ENCODE results near the gene SH2B3. TPM values are rescaled to one million over a fixed set of nuclear protein-coding genes. Genes with fewer than 3 reads are reported as not detected.
A peak's percentile ranks its signal among the peaks of the same experiment; 100 is the strongest.

Gene SH2B3
- total RNA-seq, 4 donors from 2014 or later: 14.1 to 36.5 (median 25.6) TPM

DNA sequence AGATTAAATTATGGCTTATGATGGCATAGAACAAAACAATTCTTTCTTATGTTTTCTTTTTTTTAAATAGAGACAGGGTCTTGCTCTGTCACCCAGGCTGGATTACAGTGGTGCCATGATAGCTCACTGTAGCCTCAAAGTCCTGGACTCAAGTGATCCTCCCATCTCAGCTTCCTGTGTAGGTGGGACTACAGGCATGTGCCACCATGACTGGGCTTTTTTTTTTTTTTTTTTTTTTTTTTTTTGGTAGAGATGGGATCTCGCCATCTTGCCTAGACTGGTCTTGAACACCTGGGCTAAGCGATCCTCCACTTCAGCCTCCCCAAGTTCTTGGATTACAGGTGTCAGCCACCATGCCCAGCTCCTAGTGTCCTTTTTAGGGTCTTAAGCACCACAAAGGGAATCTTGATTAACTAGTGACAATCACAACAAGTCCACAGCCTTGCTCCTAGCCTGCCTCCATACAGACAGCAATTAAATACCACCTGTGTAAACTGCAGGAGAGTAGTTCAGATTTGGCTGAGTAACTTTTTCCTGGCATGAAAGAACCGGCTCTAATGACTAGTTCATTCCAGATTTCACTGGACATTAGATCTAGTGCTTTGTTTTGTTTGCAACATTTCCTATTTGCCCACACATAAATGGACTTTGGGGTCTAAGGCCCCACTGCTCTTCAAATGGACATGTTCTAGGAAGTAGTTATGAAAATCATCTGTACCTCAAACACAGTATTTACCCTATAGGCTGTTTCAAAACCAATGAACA is 61.6 kb downstream of the SH2B3 start:
- peaks cover 12% of the 10 kb centered on the region in 2 donors for H3K36me3 ChIP-seq
- peak overlapping the region in 1 of 3 donors; percentile 46 for H3K27ac ChIP-seq
- no peaks in the 10 kb centered on the region for H3K9me3 ChIP-seq
- DNase-seq: no peak
- intact Hi-C loops (cut with DNase I): no loop called here
- no peak overlapping the region for H3K4me3 ChIP-seq (replicated peaks in 1 of 3)
- H3K27me3 ChIP-seq: no peaks in the 10 kb centered on the region
- TF ChIP-seq CTCF (IDR thresholded peaks at IDR 0.05) (no peak), POLR2A (IDR thresholded peaks at IDR 0.05) (no peak)
- 70 to 75% methylated on average over 3 of the region's 3 CpGs for WGBS, 2 donors
- no peaks in the 10 kb centered on the region for H3K4me1 ChIP-seq

GRCh38 chr12:111467857-111468241 is 62.1 kb downstream of the SH2B3 start:
- Histone ChIP-seq H3K9me3 (no peaks in the 10 kb centered on the region), H3K27ac (peak overlapping the region in 1 of 3 donors; percentile 46), H3K36me3 (peaks cover 12% of the 10 kb centered on the region in 2 donors), H3K27me3 (no peaks in the 10 kb centered on the region), H3K4me3 (replicated peaks in 1 of 3) (no peak overlapping the region), H3K4me1 (no peaks in the 10 kb centered on the region)
- WGBS, 2 donors: 70 to 82% methylated on average over 4 of the region's 4 CpGs
- DNase-seq: no peak
- intact Hi-C loops (cut with DNase I): no loop called here
- TF ChIP-seq CTCF (IDR thresholded peaks at IDR 0.05) (no peak), POLR2A (IDR thresholded peaks at IDR 0.05) (no peak)

DNA sequence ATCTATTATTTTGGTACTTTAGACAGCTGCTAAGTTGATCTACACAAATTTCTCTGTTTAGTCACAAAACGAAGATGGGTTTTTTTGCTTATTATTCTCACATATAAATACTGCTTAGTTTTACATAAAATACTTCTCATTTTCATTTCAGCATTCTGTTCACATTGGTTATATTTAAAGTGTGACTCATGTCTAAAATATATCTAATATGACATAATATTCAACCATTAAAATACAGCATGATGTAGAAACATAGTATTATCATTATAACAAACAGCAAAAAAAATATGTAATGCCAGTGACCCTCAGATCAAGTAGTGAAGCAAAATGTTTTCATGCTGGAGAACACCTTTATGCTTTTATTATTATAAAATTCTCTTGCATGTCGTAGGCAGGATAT is 63.7 kb downstream of the SH2B3 start:
- Histone ChIP-seq H3K4me1 (no peaks in the 10 kb centered on the region), H3K4me3 (replicated peaks in 1 of 3) (no peak overlapping the region), H3K9me3 (no peaks in the 10 kb centered on the region), H3K27me3 (no peaks in the 10 kb centered on the region), H3K27ac (no peak overlapping the region), H3K36me3 (peaks cover 12% of the 10 kb centered on the region in 2 donors)
- intact Hi-C loops (cut with DNase I): no loop called here
- TF ChIP-seq POLR2A (IDR thresholded peaks at IDR 0.05) (no peak), CTCF (IDR thresholded peaks at IDR 0.05) (no peak)
- WGBS, 2 donors: 88 to 92% methylated on average over 2 of the region's 2 CpGs
- no peak for DNase-seq

DNA sequence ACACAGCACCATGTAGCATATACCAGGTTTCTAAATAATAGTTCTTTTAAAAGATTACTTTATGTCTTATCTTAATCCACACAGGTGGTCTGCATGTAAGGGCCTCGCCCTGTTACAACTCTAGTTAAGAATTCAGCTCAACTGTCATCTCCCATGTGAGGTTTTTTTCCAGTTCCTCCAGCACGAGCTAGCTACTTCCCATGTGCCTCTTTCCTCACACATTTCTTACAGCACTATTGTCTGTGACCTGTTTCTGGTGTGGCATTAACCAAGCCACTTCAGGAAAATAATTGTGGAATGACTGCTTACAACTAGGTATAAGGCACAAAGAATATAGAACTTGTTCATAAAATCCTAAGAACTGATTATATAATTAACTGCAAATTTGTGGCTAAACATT is 65.5 kb downstream of the SH2B3 start:
- H3K4me3 ChIP-seq (replicated peaks in 1 of 3): no peak overlapping the region
- no peaks in the 10 kb centered on the region for H3K27me3 ChIP-seq
- H3K9me3 ChIP-seq: no peaks in the 10 kb centered on the region
- H3K4me1 ChIP-seq: no peaks in the 10 kb centered on the region
- no peak for TF ChIP-seq CTCF (IDR thresholded peaks at IDR 0.05)
- TF ChIP-seq POLR2A (IDR thresholded peaks at IDR 0.05): no peak
- no peak overlapping the region for H3K27ac ChIP-seq
- peaks cover 12 to 17% of the 10 kb centered on the region in 2 donors for H3K36me3 ChIP-seq
- no peak for DNase-seq
- intact Hi-C loops (cut with DNase I): no loop called here
- WGBS, 2 donors: 85 to 91% methylated on average over 2 of the region's 2 CpGs

DNA sequence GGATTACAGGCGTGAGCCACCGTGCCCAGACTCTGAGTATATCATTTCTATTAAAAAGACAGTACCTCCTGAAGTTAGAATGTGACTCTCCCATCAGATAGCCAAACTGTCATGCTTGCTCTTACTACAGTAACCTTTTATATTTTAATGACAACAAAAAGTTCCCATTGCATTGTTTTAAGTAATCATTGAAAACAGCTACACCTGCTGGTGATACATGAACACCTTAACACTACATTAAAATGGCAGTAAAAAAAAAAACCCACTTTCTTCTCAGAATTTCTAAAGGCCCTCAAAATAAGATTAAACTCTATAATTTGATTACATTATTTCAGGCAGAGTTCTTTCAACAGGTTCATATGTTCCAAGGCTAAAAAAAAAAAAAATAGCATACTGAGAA is 76.7 kb downstream of the SH2B3 start:
- Histone ChIP-seq H3K27ac (no peak overlapping the region), H3K4me1 (no peaks in the 10 kb centered on the region), H3K27me3 (no peaks in the 10 kb centered on the region), H3K36me3 (peaks cover 31 to 39% of the 10 kb centered on the region in 2 donors), H3K4me3 (replicated peaks in 1 of 3) (no peak overlapping the region), H3K9me3 (no peaks in the 10 kb centered on the region)
- WGBS, 2 donors: 90 to 97% methylated on average over 2 of the region's 2 CpGs
- intact Hi-C loops (cut with DNase I): no loop called here
- no peak for DNase-seq
- TF ChIP-seq POLR2A (IDR thresholded peaks at IDR 0.05) (no peak), CTCF (IDR thresholded peaks at IDR 0.05) (peak in 1 of 6 experiments; percentile 9)

Data from thyroid gland (tissue), 4 donors.